ENCODE measurements around the gene LMBRD1.

DNA sequence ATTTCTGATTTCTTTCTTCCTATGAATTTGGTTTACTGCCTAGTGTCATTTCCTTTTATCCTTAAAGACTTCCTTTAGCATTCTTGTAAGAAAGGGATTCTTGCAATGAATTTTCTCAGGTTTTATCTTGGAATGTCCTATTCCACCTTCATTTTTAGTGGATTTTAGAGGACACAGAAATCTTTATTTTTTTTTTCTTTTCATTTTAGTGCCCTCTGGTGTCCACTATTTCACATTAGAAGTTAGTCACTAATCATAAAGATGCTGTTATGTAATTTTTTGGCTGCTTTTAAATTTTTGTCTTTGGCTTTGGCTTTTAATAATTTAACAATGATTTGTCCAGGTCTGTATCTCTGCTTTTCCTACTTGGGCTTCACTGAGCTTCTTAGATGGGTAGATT is 28.1 kb downstream of the LMBRD1 start:
- TF ChIP-seq CTCF (IDR thresholded peaks at IDR 0.05) (no peak; the same call in 1 of the 3 replicates), EP300 (IDR thresholded peaks at IDR 0.05) (no peak)
